ENCODE data around the gene MAP2K3. TPM values are rescaled to one million over a fixed set of nuclear protein-coding genes. Genes with fewer than 3 reads are reported as not detected.

Gene MAP2K3
- total and polyA plus RNA-seq, 10 of the 15 experiments (the other 5 are each of a cell fraction or from before 2014, with no cell fraction given): 0.71 to 39.4 (median 18.6) TPM

GRCh38 chr17:21252796-21253645, 31.5 kb upstream of the MAP2K3 start, which contains the start of gene NATD1:
Gene NATD1 (minus strand): TSS chr17:21253410. CDS start chr17:21253264, 146 bp downstream.
- H3K27me3 ChIP-seq (replicated peaks in 1 of 2; ENCODE audit: control insufficient read depth in 2 of 2, insufficient read depth in 2 of 2, low read length in 1 of 2): peaks cover 2 to 5% of the 10 kb centered on the region in 2 experiments; a peak in 3 of 4 replicates
- in situ Hi-C loops (cut with MboI): loop anchor here (10.0 kb wide), 1 partner anchor 62 kb away; no protein-coding TSS in a partner anchor
- intact Hi-C loops (cut with micrococcal nuclease; ENCODE audit: unreplicated experiment): no loop called here
- H3K4me3 ChIP-seq: peak within 1 kb of the TSS; percentile 70
- no peak within 1 kb of the TSS for H3K27ac ChIP-seq (ENCODE audit: control insufficient read depth, insufficient read depth)
- H3K9ac ChIP-seq (ENCODE audit: control insufficient read depth, insufficient read depth, low read length): no peak within 1 kb of the TSS
- no peaks in the 10 kb centered on the region for H3K36me3 ChIP-seq (ENCODE audit: control insufficient read depth in 2 of 2, insufficient read depth in 2 of 2, low read length in 1 of 2)
- ATAC-seq (peak; percentile 74), DNase-seq (ENCODE audit: low read depth, low spot score) (no peak), FAIRE-seq (no peak)
- H3K4me1 ChIP-seq (ENCODE audit: control insufficient read depth, insufficient read depth, low read length): peaks cover 4% of the 10 kb centered on the region
- ChIA-PET CTCF (no interaction called here), POLR2A (no interaction called here), SMC1A (ENCODE audit: uncharacterized antibody, unreplicated experiment) (no interaction called here), RAD21 (ENCODE audit: unreplicated experiment) (no interaction called here)
- peak within 1 kb of the TSS; percentile 2 for H2AFZ ChIP-seq (ENCODE audit: control insufficient read depth, low read depth, low read length)
- whole genome bisulfite sequencing (ENCODE audit: insufficient coverage, insufficient replicate concordance, low lambda C conversion rate, missing lambda C conversion rate): 10% methylated on average over 37 of the region's 117 CpGs
- no peaks in the 10 kb centered on the region for H3K79me2 ChIP-seq (ENCODE audit: control insufficient read depth, insufficient read depth, low read length)
- H3K9me3 ChIP-seq (replicated peaks; ENCODE audit: control insufficient read depth, insufficient read depth, low read length): no peaks in the 10 kb centered on the region
- peak within 1 kb of the TSS; percentile 78 for H3K4me2 ChIP-seq (ENCODE audit: control insufficient read depth, insufficient read depth)
- no TSS peak for BruUV-seq (replicated peaks)
- no peaks in the 10 kb centered on the region; the same call in 1 of the 2 replicates for H4K20me1 ChIP-seq (ENCODE audit: control insufficient read depth, insufficient read depth)
- TF ChIP-seq NRF1 (conservative IDR thresholded peaks at IDR 0.05; ENCODE audit: low read depth, low read length): no peak
- no peak for TF ChIP-seq CBX5 (IDR thresholded peaks at IDR 0.05; ENCODE audit: low read depth)
- TF ChIP-seq, protein P1, sequence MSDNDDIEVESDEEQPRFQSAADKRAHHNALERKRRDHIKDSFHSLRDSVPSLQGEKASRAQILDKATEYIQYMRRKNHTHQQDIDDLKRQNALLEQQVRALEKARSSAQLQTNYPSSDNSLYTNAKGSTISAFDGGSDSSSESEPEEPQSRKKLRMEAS (IDR thresholded peaks at IDR 0.05; ENCODE audit: low read depth, low read length): no peak; the same call in 1 of the 2 replicates
- TF ChIP-seq, protein P2, sequence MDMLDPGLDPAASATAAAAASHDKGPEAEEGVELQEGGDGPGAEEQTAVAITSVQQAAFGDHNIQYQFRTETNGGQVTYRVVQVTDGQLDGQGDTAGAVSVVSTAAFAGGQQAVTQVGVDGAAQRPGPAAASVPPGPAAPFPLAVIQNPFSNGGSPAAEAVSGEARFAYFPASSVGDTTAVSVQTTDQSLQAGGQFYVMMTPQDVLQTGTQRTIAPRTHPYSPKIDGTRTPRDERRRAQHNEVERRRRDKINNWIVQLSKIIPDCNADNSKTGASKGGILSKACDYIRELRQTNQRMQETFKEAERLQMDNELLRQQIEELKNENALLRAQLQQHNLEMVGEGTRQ (IDR thresholded peaks at IDR 0.05; ENCODE audit: borderline replicate concordance, low read depth, low read length): peak; percentile 57
- TF ChIP-seq ASH2L (IDR thresholded peaks at IDR 0.05; ENCODE audit: borderline replicate concordance, low read depth): no peak
- TF ChIP-seq, protein P3, sequence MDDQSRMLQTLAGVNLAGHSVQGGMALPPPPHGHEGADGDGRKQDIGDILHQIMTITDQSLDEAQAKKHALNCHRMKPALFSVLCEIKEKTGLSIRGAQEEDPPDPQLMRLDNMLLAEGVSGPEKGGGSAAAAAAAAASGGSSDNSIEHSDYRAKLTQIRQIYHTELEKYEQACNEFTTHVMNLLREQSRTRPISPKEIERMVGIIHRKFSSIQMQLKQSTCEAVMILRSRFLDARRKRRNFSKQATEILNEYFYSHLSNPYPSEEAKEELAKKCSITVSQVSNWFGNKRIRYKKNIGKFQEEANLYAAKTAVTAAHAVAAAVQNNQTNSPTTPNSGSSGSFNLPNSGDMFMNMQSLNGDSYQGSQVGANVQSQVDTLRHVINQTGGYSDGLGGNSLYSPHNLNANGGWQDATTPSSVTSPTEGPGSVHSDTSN (IDR thresholded peaks at IDR 0.05; ENCODE audit: insufficient replicate concordance, low read depth, low read length): peak; percentile 25
- TF ChIP-seq CREB1 (IDR thresholded peaks at IDR 0.05; ENCODE audit: low read depth): no peak
- peak; percentile 60; the same call in 1 of the 2 replicates for TF ChIP-seq RAD51 (IDR thresholded peaks at IDR 0.05)
- TF ChIP-seq USF1 (IDR thresholded peaks at IDR 0.05; ENCODE audit: borderline replicate concordance, extremely low read length, insufficient read depth, low read depth, low read length): peak; percentile 85
- TF ChIP-seq SUZ12 (IDR thresholded peaks at IDR 0.05; ENCODE audit: unreplicated experiment): no peak
- TF ChIP-seq TARDBP (IDR thresholded peaks at IDR 0.05; ENCODE audit: borderline replicate concordance): no peak
- TF ChIP-seq HCFC1 (IDR thresholded peaks at IDR 0.05; ENCODE audit: low read length): no peak
- TF ChIP-seq POLR2A (IDR thresholded peaks at IDR 0.05; ENCODE audit: low read depth, low read length): peak; percentile 56
- peak; percentile 18; the same call in 1 of the 2 replicates for TF ChIP-seq IKZF1 (conservative IDR thresholded peaks at IDR 0.05)
- peak; percentile 18 to 69; a peak in 2 of 4 replicates for TF ChIP-seq BHLHE40 (IDR thresholded peaks at IDR 0.05; ENCODE audit: borderline replicate concordance in 1 of 2, low read depth in 2 of 2, low read length in 1 of 2)
- no peak for TF ChIP-seq YY1 (IDR thresholded peaks at IDR 0.05; ENCODE audit: low read depth, low read length)
- TF ChIP-seq MXI1 (IDR thresholded peaks at IDR 0.05; ENCODE audit: low read depth, low read length): 0 out of 2 replicates have a peak, but pooled peaks have one; percentile 20
- TF ChIP-seq, protein P4, sequence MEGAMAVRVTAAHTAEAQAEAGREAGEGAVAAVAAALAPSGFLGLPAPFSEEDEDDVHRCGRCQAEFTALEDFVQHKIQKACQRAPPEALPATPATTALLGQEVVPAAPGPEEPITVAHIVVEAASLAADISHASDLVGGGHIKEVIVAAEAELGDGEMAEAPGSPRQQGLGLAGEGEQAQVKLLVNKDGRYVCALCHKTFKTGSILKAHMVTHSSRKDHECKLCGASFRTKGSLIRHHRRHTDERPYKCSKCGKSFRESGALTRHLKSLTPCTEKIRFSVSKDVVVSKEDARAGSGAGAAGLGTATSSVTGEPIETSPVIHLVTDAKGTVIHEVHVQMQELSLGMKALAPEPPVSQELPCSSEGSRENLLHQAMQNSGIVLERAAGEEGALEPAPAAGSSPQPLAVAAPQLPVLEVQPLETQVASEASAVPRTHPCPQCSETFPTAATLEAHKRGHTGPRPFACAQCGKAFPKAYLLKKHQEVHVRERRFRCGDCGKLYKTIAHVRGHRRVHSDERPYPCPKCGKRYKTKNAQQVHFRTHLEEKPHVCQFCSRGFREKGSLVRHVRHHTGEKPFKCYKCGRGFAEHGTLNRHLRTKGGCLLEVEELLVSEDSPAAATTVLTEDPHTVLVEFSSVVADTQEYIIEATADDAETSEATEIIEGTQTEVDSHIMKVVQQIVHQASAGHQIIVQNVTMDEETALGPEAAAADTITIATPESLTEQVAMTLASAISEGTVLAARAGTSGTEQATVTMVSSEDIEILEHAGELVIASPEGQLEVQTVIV (IDR thresholded peaks at IDR 0.05; ENCODE audit: borderline replicate concordance, partially characterized antibody): no peak
